AG04450 (cell line): ENCODE measurements around the gene KRTAP5-10. TPM values are rescaled to one million over a fixed set of nuclear protein-coding genes. Genes with fewer than 3 reads are reported as not detected.
"Not testable (repeated sequence)": the region's sequence is repeated elsewhere in the genome, so short reads cannot be mapped to it uniquely, and the experiment has no call there.

ENCODE experiments used
- CTCF ChIA-PET: fragments of 300-600, 350-600 bp; formaldehyde crosslinking; extraction: SDS; loops from one replicate; lab custom pipeline; 2022; ENCODE audit warnings: antibody characterized with exemption, inconsistent platforms; lab: Charles Lee
- POLR2A ChIA-PET: fragments of 350-600 bp; formaldehyde crosslinking; extraction: SDS; loops from one replicate; lab custom pipeline; 2021; ENCODE audit warnings: antibody characterized with exemption, inconsistent platforms; lab: Yijun Ruan, JAX
- DNase-seq: peaks from one replicate; pipeline ENCODE4 v3.0.0-alpha.2; 2011; ENCODE audit warnings: low read depth, low spot score
- H3K27ac ChIP-seq: one replicate; pipeline ENCODE4 v1.5.1; 2012; ENCODE audit warnings: low read depth, low read length, control low read depth
- H3K27me3 ChIP-seq: one replicate; pipeline ENCODE4 v1.6.0; 2012; ENCODE audit warnings: low read length; ENCODE audit not compliant: control insufficient read depth, insufficient read depth
- H3K4me3 ChIP-seq: 2 replicates; pipeline ENCODE4 v1.5.1; 2011; ENCODE audit warnings: mild to moderate bottlenecking, low read depth, low read length, control low read depth
- H3K9me3 ChIP-seq: 2 replicates; pipeline ENCODE4 v1.5.1; 2012; ENCODE audit warnings: low read length; ENCODE audit not compliant: control insufficient read depth, insufficient read depth
- polyA plus RNA-seq: library from polyadenylated mRNA; depleted of rRNA; stranded (reverse); fragments of >200 nt; gene quantifications from 2 replicates; pipeline ENCODE4 v1.2.3, GENCODE V29; 2011
- TF ChIP-seq, protein P1 (sequence below): IDR thresholded peaks from 2 replicates; pipeline ENCODE4 v1.5.1; 2011; ENCODE audit warnings: low read depth, low read length, control low read depth, inconsistent platforms

The KRTAP5-10 gene
- polyA plus RNA-seq, 1 experiment = not detected

DNA sequence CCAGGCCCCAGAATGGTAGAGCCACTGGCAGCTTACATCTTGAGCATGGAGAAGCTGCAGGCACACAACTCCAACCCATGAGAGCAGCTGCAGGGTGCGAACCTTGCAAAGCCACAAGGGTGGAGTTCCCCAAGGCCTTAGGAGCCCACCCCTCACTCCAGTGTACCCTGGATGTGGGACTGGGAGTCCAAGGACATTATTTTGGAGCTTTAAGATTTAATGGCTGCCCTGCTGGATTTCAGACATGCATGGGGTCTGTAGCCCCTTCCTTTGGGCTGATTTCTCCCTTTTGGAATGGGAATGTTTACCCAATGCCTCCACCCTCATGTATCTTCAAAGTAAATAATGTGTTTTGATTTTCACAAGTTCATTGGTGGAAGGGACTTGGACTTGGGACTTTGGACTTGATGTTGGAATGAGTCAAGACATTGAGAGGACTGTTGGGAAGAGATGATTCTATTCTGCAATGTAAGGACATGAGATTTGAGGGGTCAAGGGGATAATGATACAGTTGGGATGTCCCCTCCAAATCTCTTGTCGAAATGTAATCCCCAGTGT, 39.3 kb upstream of the KRTAP5-10 start:
- TF ChIP-seq, protein P1, sequence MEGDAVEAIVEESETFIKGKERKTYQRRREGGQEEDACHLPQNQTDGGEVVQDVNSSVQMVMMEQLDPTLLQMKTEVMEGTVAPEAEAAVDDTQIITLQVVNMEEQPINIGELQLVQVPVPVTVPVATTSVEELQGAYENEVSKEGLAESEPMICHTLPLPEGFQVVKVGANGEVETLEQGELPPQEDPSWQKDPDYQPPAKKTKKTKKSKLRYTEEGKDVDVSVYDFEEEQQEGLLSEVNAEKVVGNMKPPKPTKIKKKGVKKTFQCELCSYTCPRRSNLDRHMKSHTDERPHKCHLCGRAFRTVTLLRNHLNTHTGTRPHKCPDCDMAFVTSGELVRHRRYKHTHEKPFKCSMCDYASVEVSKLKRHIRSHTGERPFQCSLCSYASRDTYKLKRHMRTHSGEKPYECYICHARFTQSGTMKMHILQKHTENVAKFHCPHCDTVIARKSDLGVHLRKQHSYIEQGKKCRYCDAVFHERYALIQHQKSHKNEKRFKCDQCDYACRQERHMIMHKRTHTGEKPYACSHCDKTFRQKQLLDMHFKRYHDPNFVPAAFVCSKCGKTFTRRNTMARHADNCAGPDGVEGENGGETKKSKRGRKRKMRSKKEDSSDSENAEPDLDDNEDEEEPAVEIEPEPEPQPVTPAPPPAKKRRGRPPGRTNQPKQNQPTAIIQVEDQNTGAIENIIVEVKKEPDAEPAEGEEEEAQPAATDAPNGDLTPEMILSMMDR = no peak
- POLR2A ChIA-PET = no interaction called here
- no peak for DNase-seq
- no peaks in the 10 kb centered on the region for H3K9me3 ChIP-seq
- no peak overlapping the region for H3K27ac ChIP-seq
- no peak overlapping the region for H3K4me3 ChIP-seq
- H3K27me3 ChIP-seq = no peaks in the 10 kb centered on the region
- CTCF ChIA-PET = no interaction called here

DNA sequence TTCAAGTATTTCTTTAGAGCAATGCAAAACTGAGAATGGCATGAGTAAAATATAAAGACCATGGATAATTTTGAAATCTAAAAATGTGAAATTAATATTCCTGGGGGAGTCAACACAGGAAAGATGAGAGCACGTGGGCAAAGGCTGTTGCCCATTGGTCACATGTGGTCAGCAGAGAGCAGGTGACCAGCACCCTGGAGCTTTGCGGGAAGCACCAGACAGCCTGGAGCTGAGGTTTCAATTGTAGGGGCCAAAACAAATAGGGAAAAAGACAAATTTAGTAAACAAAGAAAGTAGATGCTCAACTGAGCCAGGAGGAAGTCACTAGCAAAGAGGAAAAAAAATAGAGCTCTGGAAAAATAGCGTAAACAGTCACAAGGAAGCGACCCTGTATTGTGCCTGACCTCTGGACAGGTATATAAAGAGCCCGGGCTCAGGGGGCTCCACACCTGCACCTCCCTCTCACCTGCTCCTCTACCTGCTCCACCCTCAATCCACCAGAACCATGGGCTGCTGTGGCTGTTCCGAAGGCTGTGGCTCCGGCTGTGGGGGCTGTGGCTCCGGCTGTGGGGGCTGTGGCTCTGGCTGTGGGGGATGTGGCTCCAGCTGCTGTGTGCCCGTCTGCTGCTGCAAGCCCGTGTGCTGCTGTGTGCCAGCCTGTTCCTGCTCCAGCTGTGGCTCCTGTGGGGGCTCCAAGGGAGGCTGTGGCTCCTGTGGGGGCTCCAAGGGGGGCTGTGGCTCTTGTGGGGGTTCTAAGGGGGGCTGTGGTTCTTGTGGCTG, 38.4 kb upstream of the KRTAP5-10 start, which contains the start of gene KRTAP5-7:
KRTAP5-7 (plus strand) TSS at position 472 of the 780 bp plus-strand sequence; CDS start at position 506, 34 bp downstream.
- DNase-seq, H3K27me3 ChIP-seq, POLR2A ChIA-PET, H3K27ac ChIP-seq, H3K9me3 ChIP-seq, H3K4me3 ChIP-seq: not testable (repeated sequence)
- CTCF ChIA-PET = interaction anchor here (0.7 kb wide), 1 partner anchor 239 kb away, joined by 3 read pairs; no protein-coding TSS in a partner anchor

DNA sequence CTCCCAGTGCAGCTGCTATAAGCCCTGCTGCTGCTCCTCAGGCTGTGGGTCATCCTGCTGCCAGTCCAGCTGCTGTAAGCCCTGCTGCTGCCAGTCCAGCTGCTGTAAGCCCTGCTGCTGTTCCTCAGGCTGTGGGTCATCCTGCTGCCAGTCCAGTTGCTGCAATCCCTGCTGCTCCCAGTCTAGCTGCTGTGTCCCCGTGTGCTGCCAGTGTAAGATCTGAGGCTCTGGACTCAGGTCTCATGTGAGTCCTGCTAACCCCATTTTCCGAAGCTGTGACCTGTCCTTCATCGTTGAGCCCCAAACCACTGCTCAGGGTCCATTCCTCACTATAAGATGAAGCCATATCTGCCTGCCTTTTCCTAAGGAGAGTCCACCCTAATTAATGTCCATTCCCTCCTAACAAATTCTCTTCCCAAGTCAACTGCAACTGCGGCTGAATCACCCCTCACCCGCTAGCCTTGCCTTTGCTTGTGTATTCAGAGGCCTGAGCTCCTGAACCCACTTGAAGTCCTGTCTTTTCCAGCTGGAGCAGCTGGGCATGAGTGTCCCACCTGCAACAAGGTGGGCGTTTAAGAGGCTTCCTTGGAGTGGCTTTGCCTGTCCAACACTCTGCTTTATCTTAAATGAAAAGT, 37.7 kb upstream of the KRTAP5-10 start:
- CTCF ChIA-PET = no interaction called here
- no peaks in the 10 kb centered on the region for H3K9me3 ChIP-seq
- H3K4me3 ChIP-seq = no peak overlapping the region
- H3K27me3 ChIP-seq = no peaks in the 10 kb centered on the region
- no peak overlapping the region for H3K27ac ChIP-seq
- no peak for DNase-seq
- POLR2A ChIA-PET = no interaction called here
- TF ChIP-seq, protein P1 = no peak

DNA sequence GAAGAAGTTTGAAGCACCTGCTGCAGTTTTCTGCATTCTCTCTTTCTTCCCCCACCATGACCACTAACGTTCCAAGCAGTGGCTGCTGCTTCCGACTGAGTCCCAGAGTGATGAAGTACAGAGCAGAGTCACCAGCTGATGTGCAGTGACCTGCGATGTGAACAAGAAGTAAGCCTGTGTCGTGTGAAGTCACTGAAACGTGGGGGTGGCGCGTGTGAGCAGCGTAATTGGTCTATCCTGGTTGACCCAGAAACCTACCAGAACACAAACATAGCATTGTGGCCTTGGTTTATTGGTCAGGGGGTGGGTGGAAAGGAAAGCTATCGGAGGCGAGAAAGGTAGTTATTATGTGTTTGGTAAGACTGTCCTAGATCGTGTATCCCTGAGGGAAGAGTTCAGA, 34.8 kb upstream of the KRTAP5-10 start:
- DNase-seq = no peak
- CTCF ChIA-PET = no interaction called here
- POLR2A ChIA-PET = no interaction called here
- no peaks in the 10 kb centered on the region for H3K27me3 ChIP-seq
- H3K4me3 ChIP-seq = no peak overlapping the region
- H3K27ac ChIP-seq = no peak overlapping the region
- TF ChIP-seq, protein P1 = no peak
- no peaks in the 10 kb centered on the region for H3K9me3 ChIP-seq

DNA sequence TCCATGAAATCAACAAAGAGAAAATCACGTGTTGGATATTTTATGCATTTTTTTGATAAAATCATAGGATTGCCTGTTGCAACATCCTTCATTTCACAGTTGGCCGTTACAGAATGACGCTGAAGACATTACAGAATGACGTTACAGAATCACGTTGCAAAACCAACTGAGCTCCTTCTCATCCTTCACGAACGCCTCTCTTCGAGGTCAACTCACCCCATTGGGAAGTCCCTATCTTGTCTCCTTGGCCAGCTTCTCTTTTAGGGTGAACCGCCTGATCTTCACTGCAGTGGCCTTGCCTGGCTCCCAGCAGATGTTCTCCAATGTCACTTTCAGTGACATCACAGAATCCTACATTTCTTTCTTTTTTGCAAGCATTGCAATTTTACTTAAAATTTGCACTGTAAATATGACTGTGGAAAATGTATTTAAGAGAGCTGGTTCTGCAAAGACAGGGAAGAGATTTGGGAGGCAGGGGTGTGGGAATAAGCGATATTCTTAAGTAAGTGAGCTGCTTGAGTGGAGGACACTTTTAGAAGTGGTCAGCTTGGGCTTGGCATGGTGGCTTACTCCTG, 33.2 kb upstream of the KRTAP5-10 start:
- H3K27me3 ChIP-seq = peaks cover 2% of the 10 kb centered on the region
- no peak overlapping the region for H3K4me3 ChIP-seq
- no peak for DNase-seq
- no peak overlapping the region for H3K27ac ChIP-seq
- TF ChIP-seq, protein P1 = no peak
- CTCF ChIA-PET = interaction anchor here (1.2 kb wide), 1 partner anchor 48 kb away, joined by 4 read pairs; no protein-coding TSS in a partner anchor
- POLR2A ChIA-PET = no interaction called here
- no peaks in the 10 kb centered on the region for H3K9me3 ChIP-seq

DNA sequence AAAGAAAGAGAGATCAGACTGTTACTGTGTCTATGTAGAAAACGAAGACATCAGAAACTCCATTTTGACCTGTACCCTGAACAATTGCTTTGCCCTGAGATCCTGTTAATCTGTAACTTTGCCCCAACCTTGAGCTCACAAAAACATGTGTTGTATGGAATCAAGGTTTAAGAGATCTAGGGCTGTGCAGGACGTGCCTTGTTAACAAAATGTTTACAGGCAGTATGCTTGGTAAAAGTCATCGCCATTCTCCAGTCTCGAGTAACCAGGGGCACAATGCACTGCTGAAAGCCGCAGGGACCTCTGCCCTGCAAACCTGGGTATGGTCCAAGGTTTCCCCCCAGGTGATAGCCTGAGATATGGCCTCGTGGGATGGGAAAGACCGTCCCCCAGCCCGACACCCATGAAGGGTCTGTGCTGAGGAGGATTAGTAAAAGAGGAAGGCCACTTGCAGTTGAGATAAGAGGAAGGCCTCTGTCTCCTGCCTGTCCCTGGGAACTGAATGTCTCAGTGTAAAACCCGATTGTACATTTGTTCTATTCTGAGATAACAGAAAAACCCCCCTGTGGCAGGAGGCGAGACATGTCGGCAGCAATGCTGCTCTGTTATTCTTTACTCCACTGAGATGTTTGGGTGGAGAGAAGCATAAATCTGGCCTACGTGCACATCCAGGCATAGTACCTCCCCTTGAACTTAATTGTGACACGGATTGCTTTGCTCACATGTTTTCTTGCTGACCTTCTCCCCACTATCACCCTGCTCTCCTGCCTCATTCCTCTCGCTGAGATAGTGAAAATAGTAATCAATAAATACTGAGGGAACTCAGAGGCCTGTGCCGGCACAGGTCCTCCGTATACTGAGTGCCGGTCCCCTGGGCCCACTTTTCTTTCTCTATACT, 30.4 kb upstream of the KRTAP5-10 start:
- DNase-seq, H3K27ac ChIP-seq, CTCF ChIA-PET, H3K27me3 ChIP-seq, H3K9me3 ChIP-seq, POLR2A ChIA-PET, H3K4me3 ChIP-seq: not testable (repeated sequence)
